ENCODE measurements around the gene RGMA.
"Not testable (repeated sequence)": the region's sequence is repeated elsewhere in the genome, so short reads cannot be mapped to it uniquely, and the experiment has no call there.

The RGMA gene

DNA sequence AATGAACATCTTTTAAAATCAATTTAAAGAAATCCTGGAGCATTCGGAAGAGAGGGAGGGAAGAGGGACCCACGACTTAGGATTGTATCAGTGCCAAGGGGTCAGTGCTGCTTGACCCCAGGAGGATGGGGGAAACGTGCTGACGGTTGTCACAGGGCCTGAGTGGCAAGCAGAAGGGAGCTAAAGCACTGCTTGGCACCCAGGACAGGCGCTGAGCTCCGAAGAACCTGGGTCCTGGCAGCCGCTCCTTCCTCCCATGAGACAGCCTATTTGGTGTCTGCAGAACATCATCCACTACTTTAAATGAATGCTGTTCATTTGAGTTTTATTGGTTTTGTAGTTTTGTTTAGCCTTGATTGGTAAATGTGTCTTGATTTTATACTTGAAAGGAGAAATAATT lies 54.5 kb downstream of the RGMA start:
- DNase-seq (ENCODE audit: low read depth) = no peak

DNA sequence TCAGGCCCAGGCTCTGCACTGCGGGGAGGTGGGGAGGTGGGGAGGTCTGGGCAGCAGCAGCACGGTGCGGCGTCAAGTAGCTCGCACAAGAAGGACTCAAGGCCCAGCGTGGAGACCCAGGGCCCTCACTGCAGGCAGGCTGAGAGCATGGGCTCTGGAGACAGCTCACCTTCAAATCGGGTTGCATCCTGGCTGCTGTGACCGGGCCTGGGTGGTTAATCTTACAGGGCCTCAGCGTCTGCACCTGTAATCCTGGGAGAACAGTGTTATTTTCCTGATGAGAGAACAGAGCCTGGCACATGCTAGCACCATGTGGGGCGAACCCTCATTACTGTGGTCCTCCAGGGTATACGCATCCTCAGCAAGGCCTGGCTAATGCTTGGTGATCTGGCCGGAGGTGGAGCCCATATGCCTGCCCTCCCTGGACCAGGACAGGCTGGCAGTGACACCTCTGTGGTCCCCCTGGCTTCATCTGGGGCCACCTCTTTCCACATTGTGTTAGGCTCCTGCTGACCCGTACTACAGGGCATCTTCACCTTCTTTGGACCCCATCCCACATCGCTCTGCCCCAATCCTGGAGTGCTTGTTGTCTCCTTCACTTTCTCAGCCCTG lies 55.5 kb downstream of the RGMA start:
- no peak for DNase-seq (ENCODE audit: low read depth)

DNA sequence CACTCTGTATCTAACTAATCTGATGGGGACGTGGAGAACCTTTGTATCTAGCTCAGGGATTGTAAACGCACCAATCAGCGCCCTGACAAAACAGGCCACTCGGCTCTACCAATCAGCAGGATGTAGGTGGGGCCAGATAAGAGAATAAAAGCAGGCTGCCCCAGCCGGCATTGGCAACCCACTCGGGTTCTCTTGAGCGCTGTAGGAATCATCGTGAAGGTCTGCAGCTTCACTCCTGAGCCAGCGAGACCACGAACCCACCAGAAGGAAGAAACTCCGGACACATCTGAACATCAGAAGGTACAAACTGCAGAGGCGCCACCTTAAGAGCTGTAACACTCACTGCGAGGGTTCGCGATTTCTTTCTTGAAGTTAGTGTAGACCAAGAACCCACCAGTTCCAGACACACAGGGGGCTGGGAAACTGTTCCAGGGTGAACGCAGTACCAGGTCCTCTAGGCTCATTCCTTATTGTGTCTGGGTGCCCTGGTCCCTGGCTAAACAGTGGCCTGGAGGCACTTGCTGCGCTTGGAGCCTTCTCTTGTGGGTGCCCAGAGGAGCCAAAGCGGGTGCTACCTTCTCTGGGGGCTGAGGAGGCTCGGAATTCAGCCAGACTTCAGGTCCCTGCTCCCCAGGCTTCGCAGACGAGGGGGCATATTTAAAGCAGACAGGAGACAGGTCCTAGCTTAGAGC lies 56.4 kb downstream of the RGMA start:
- not testable (repeated sequence) for DNase-seq (ENCODE audit: low read depth)

DNA sequence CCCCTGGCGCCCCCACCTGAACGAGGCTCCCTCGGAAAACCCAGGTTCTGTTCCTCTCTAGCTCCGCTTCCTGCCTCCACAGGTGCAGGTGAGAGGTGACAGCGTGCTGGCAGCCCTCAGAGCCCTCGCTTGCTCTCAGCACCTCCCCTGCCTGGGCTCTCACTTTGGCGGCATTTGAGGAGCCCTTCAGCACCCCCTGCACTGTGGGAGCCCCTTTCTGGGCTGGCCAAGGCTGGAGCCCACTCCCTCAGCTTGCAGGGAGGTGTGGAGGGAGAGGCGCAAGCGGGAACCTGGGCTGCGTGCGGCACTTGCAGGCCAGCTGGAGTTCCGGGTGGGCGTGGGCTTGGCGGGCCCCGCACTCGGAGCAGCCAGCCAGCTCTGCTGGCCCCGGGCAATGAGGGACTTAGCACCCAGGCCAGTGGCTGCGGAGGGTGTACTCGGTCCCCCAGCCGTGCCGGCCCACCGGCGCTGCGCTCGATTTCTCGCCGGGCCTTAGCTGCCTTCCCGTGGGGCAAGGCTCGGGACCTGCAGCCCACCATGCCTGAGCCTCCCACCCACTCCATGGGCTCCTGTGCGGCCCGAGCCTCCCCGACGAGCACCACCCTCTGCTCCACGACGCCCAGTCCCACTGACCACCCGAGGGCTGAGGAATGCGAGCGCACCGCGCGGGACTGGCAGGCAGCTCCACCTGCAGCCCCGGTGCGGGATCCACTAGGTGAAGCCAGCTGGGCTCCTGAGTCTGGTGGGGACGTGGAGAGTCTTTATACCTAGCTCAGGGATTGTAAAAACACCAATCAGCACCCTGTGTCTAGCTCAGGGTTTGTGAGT lies 57.2 kb downstream of the RGMA start:
- not testable (repeated sequence) for DNase-seq (ENCODE audit: low read depth)

DNA sequence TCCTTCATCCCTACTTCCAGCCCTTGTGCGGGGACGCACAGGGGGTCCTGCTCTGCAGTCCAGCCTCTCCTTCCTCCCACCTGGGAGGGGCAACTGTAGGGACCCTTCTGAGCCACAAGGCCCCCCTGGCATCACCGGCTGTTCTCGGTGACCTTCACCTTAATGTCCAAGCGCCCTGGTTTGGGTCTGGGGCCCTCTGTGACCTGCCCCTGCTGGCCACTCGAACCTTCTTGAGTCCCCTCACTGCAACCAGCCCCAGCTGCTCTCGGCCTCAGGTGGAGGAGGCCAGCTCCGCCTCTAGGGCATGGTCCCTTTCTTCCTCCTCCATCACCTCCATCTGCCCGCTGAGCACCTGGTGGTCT lies 57.9 kb downstream of the RGMA start:
- DNase-seq (ENCODE audit: low read depth) = no peak

DNA sequence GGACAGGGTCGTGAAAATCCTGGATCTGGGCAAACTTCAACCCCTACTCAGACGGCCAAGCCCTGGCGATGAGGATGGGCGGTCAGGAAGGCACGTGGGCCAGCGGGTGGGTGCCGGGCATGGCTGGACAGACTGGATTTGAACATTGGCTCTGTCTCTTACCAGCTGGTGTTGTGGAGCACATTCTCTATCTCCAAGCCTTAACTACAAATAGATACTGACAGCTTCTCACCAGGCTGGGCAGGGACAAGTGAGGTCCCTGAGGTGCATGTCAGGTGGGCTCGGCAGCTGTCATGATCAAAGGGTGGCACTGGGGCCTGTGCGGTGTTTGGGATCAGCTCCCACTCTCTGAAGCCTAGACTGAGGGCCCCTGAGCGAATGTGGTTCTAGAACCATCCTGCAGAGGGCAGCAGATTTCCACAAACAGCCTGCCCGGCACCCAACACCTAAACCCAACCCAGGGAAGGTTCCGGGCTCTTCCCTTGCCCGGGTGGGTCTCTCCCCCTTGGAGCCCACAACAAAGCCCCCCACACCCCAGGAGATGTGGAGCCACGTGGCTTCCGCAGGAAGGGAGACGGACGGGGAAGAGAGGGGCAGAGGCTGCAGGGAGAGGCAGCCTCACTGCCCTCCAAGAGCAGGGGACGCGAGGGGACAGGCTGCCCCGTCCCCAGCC lies 58.4 kb downstream of the RGMA start:
- DNase-seq (ENCODE audit: low read depth) = peak; percentile 26

DNA sequence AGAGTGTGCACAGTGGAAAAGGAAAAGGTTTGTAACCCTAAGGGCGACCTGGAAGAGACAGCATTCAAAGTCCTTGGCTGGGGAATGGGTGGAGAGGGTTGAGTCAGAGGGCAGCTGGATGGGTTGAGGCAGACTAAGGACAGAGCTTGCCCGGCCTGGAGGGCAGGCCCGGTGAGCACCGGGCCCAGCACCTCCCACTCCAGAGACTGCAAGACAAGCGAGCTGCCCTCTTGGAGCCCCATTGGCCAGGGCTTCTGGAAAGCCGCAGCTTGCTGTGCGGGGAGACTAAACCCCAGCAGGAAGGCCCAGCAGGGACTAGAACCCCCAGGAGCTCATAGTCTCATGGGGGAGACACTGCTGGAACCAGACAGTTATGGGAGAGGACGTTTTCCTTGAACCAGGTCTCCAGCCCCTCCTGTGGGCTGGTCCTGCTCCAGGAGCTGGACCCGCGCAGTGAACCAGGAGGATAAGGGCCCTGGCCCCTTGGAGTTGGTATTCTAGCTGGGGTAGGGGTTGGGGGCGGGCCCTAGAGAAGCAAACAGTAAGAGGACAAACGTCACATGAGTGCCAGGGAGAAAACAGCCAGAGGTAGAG lies 59.1 kb downstream of the RGMA start:
- no peak for DNase-seq (ENCODE audit: low read depth)

DNA sequence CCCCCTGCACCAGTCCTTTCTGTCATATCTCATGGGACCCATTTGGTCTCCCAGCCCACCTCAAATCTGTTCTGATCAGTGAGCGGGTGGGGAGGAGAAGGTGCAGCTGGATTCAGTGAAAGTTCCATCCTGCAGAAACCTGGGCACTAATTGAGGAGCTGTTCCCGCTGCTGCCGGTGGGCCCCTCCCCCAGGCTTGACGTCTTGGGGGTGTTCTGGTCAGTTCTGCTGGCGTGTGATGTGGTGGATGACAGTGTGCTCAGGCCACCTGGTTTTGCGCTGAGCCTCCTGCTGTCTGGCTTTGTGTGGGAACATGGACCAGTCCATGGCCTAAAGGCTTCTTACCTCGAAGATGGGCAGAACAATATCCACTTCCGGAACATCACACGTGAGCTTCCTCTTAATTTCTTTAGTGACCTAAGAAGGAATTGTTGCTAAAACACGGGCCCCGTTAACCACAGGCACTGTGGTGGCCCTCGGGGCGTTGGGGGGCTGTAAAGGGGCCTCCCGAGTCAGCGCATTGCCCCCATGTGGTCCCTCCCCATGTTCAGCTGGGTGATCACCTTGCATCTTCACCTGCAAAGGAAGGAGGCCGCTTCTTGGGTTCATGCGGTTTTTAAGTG lies 59.7 kb downstream of the RGMA start:
- DNase-seq (ENCODE audit: low read depth) = no peak

DNA sequence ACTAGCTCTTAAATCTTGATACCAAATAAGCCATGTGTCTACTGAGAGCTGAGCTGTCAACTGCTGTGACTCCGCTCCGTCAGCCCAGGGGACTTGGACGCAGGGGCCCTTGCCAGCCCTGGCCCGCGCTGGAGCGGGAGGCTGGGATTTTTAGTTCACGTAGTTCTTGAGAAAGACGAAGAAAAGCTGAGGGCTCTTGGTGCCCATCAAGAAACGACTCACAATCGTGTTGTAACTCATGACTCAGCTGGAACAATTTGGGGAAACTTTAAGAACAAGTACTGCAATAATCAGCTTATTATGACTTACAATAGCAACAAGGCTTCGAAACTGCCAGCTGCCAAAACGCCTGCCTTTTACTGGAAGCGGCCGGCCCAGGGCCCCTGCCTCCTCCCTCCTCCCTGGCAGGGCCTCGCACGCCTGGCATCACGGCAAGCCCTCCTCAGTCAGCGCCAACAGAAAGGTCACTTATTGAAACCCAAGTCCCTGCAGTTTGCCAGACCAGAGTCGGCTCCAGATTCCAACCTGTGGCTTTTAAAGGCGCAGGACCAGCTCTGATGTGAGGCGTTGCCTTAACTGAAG lies 60.3 kb downstream of the RGMA start:
- DNase-seq (ENCODE audit: low read depth) = no peak

DNA sequence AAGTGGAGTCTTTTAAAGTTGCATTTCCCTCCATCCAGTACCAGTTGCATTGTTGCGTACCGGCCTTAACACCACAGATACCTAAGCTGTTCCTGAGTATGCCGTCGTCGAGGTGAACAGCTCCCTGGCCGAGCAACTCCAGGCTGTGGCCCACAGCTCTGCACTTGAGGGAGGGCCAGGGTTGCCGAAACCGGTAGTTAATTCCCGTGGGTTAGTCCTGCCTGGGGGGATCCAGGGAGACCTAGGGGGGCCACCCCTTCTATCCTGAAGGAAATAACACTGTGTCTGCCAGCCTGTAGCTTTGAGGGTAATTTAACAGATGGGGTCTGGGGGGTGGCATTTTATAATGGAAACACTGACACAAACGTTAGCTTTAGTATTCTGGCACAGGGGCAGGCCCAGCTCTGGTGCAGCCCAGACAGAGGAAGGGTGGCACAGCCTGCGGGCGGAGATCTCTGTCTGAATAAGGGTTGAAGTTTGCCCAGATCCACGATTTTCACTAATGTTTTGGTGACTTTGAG lies 60.8 kb downstream of the RGMA start:
- DNase-seq (ENCODE audit: low read depth) = no peak

DNA sequence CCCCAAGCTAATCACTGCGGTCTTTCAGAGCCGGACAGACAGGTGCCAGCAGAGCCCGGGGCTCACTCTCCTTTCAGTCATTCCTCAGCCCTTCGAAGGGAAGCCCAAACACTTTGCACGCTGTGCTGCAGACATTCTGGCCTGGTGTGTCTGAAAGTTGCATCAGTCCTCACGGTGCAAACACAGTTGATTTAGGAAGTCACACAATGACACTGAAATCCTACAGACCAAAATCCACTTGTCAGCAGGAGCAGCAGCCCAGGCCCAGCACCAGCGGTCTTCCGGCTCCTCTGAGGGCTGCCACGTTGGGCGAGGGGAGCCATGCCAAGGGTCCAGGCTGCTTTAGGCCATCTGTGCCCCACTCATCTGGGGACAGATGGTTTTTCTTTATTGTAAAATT lies 61.6 kb downstream of the RGMA start:
- no peak for DNase-seq (ENCODE audit: low read depth)

DNA sequence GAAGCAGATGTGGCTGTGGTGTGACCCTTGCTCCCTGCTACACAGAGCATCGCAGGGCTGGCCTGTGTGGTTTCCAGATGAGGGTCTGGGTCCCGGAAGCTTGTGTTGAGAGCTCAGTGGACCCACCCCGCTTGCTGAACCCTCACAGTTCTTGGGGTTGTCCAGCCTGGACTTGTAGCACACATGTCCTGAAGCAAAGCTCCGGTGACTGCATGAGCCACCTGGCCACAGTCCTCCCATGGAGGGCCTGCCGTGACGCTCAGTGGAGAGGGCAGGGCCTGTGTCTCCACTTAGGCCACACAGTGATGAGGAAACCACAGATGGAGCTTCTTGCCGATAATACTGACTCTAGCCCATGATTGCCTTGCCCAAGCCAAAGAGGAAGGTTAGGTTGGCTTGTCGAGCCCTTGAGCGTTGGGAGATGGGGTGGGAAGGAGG lies 62.6 kb downstream of the RGMA start:
- no peak for DNase-seq (ENCODE audit: low read depth)

DNA sequence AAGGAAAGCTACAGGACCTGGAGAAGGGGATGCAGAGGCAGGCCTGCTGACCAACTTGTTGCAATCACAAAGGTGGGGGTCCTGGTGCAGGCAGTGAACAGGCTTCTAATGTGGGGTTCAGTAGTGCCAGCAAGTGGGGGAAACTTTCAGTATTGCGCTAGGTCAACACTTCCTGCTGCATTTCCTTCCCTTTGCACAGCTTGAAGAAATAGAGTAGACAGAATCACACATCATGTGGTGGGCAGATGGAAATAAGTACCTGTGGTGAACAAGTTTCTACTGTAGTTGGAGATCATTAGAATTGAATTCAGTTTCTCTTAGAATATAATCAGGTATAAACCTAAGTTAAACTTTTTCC lies 63.4 kb downstream of the RGMA start:
- DNase-seq (ENCODE audit: low read depth) = no peak

DNA sequence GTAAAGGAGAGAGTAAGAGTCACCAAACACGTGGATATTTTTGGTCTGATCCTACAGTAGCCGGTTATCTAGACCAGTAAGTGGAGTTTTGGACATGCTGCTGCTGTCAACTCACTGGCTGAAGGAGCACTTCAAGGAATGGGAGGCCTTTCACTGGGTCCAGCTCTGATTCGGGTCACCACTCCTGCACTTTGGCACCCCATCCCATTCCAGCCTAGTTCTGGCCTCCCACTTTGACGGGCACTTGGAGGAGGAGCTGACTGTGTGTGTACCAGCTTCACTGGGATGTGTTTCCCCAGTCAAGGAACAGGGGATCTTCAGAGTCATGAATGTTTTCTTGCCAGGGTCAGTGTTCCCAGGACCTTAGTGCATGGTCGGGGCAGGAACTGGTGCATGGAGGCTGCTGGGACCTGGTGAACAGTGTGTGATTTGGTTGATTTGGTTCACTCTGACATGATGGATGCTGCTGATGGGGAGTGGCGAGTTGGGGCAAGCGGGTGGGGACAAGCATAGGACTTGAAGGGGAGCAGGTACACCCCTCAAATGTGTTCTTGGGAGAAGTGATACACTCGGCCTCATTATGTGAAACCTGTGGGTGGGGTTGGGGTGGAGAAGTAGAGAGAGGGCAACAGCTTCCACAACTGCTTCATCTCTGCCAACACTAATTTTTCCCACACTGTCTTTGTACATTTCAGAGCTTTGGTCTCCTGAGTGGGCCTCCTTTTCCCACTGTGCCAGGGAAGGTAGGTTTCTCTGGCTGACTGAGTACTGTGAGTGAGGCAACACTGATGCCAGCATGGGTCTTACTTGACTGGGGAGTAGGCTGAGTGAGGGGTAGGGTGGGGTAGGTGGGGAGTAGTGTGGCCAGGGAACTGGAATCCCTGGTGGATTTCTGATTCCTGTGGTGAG lies 64.0 kb downstream of the RGMA start:
- DNase-seq (ENCODE audit: low read depth) = no peak

DNA sequence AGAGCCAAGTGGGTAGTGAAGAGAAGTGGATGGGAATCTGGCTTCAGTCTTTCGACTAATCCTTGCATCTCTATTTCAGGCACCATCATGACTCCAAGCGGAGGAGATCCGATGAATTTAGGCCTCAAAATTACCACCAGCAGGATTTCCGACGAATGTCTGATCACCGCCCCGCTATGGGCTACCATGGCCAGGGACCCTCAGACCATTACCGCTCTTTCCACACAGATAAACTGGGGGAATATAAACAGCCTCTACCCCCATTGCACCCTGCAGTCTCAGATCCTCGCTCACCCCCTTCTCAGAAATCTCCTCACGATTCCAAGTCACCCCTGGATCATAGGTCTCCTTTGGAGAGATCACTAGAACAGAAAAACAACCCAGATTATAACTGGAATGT lies 64.7 kb downstream of the RGMA start:
- no peak for DNase-seq (ENCODE audit: low read depth)

DNA sequence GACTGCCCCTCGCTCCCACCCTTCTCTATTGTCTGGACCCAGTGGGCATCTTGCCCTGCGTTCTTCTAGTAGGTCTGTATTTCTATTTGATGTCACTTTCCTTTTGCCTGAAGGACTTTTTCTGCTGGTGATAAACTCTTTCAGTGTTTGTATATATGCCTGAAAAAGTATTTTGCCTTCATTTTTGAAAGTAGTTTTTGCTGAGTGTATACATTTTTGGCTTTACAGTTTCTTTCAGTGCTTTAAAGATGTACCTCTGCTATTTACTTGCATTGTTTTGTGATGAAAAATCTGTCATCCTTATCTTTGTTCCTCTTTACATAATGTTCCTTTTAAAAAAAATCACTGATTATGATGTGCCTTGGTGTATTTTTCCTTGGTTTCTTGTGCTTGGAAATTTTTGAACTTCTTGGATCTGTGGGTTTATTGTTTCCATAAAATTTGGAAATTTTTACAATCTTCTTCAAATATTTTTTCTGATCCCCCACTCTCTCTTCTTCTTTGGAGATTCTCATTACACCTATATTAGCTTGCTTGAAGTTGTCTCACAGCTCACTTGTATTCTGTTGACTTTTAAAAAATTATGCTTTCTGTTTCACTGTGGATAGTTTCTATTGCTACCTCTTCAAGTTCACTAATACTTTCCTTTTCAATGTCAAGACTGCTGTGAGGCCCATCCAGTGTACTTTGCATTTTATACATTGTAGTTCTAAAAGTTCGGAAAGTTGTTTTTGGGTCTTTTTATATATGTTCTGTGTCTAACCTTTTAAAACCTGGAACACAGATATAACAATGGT lies 67.8 kb downstream of the RGMA start:
- no peak for DNase-seq (ENCODE audit: low read depth)

DNA sequence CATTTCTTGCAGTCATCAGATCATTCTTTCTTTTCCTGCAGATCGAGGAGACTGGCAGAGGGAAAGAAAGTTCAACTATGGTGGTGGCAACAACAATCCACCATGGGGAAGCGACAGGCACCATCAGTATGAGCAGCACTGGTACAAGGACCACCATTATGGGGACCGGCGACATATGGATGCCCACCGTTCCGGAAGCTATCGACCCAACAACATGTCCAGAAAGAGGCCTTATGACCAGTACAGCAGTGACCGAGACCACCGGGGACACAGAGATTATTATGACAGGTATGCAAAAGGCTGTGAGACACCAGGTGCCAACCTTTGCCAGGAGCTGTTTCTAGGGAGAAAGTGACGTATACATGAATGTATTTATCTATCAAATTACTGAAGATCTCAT lies 69.0 kb downstream of the RGMA start:
- no peak for DNase-seq (ENCODE audit: low read depth)

DNA sequence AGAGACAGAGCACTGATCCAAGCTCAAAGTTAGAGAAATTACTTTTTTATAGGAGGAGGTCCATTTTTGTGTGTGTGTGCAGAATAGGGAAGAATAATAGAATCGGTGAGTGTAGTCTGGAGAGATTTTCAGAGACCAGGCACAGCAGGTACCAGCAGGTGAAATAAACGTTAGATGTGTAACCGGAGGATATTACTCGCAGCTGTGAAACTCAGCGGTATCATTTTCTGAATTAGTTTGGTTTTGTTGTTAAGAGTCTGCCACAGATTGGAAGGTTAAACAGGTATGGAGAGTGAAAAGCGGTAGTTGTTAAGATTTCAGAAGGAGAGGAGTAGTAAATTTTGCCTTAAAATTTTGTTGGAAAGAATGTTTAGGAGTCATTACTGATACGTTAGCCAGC lies 69.9 kb downstream of the RGMA start:
- DNase-seq (ENCODE audit: low read depth) = no peak

DNA sequence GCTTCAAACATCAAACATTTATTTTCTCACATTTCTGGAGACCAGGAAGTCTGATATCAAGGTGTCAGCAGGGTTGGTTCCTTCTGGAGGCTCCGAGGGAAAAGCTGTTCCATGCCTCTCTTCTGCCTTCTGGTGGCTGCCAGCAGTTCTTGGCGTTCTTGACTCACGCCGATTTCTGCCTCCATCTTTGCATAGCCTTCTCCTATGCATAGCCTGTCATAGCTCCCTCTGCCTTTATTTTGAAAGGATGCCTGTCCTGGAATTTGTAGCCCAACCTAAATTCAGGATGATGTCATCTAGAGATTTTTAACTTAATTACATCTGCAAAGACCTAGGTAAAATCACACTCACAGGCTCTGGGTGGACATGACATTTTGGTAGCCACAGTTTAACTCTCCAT lies 70.4 kb downstream of the RGMA start:
- no peak for DNase-seq (ENCODE audit: low read depth)

Data from T-helper 22 cell (primary cell).